Neural progenitor cell (in vitro differentiated cells): Measurements from ENCODE around the gene C1GALT1. TPM values are rescaled to one million over a fixed set of nuclear protein-coding genes. Genes with fewer than 3 reads are reported as not detected.

Source experiments
- DNase-seq: peaks from one replicate; pipeline ENCODE4 v3.0.0-alpha.2; 2016; ENCODE audit warnings: low spot score
- H2AFZ ChIP-seq: fragments of 200-600 bp; sonication (generic); replicated peaks from 2 replicates; pipeline ENCODE4 v1.6.1; 2016; ENCODE audit warnings: antibody characterized with exemption
- H3F3A ChIP-seq: fragments of 200-600 bp; sonication (generic); 2 replicates; pipeline ENCODE4 v1.6.1; 2016; ENCODE audit warnings: antibody characterized with exemption, low read depth
- H3K27ac ChIP-seq: fragments of 200-600 bp; sonication (generic); 2 replicates; pipeline ENCODE4 v1.5.1; 2016; ENCODE audit warnings: mild to moderate bottlenecking
- H3K27me3 ChIP-seq: fragments of 200-600 bp; sonication (generic); 2 replicates; pipeline ENCODE4 v1.6.1; 2016; ENCODE audit warnings: mild to moderate bottlenecking, moderate library complexity
- H3K36me3 ChIP-seq: fragments of 200-600 bp; sonication (generic); 2 replicates; pipeline ENCODE4 v1.5.1; 2016
- H3K4me1 ChIP-seq: fragments of 200-600 bp; sonication (generic); 2 replicates; pipeline ENCODE4 v1.6.1; 2016; ENCODE audit warnings: mixed run types
- H3K4me2 ChIP-seq: fragments of 200-600 bp; sonication (generic); 2 replicates; pipeline ENCODE4 v1.6.1; 2016
- H3K4me3 ChIP-seq: fragments of 200-600 bp; sonication (generic); 2 replicates; pipeline ENCODE4 v1.5.1; 2016
- H3K79me2 ChIP-seq: fragments of 200-600 bp; sonication (generic); 2 replicates; pipeline ENCODE4 v1.6.1; 2016; ENCODE audit warnings: low read depth
- H3K9ac ChIP-seq: fragments of 200-600 bp; sonication (generic); 2 replicates; pipeline ENCODE4 v1.6.1; 2016
- H3K9me3 ChIP-seq: fragments of 200-600 bp; sonication (generic); 2 replicates; pipeline ENCODE4 v1.5.1; 2016; ENCODE audit warnings: low read depth
- H4K20me1 ChIP-seq: fragments of 200-600 bp; sonication (generic); 2 replicates; pipeline ENCODE4 v1.6.1; 2016; ENCODE audit warnings: low read depth
- H3K27ac Mint-ChIP-seq: 3 replicates; pipeline ENCODE4 v1.8.0; 2021; ENCODE audit warnings: mixed read lengths
- H3K27me3 Mint-ChIP-seq: 2 replicates; pipeline ENCODE4 v1.8.0; 2022; ENCODE audit warnings: low read depth, mild to moderate bottlenecking, inconsistent platforms, moderate library complexity, mixed read lengths; ENCODE audit not compliant: insufficient read depth
- H3K36me3 Mint-ChIP-seq: 3 replicates; pipeline ENCODE4 v1.8.0; 2021; ENCODE audit warnings: mixed read lengths
- H3K4me1 Mint-ChIP-seq: 3 replicates; pipeline ENCODE4 v1.8.0; 2021; ENCODE audit warnings: mixed read lengths
- H3K4me3 Mint-ChIP-seq: 3 replicates; pipeline ENCODE4 v1.8.0; 2021; ENCODE audit warnings: mild to moderate bottlenecking, moderate library complexity, mixed read lengths
- H3K9me3 Mint-ChIP-seq: 3 replicates; pipeline ENCODE4 v1.8.0; 2020; ENCODE audit warnings: mixed read lengths
- CTCF ChIP-seq: fragments of 200-600 bp; sonication (generic); IDR thresholded peaks from 2 replicates; pipeline ENCODE4 v1.5.1; 2017; ENCODE audit warnings: antibody characterized with exemption, mild to moderate bottlenecking
- EZH2 ChIP-seq: fragments of 200-600 bp; sonication (generic); IDR thresholded peaks from 2 replicates; pipeline ENCODE4 v1.6.1; 2017; ENCODE audit warnings: antibody characterized with exemption, mild to moderate bottlenecking, moderate library complexity
- EZH2phosphoT487 ChIP-seq: fragments of 200-600 bp; sonication (generic); IDR thresholded peaks from 2 replicates; pipeline ENCODE4 v1.6.1; 2017; ENCODE audit warnings: antibody characterized with exemption
- total RNA-seq: library from RNA; depleted of rRNA; stranded (reverse); fragments of >200 nt; gene quantifications from 2 replicates; pipeline ENCODE4 v1.2.3, GENCODE V29; 2015; ENCODE audit warnings: low replicate concordance

The C1GALT1 gene
- total RNA-seq, 1 donor from 2014 or later = 59.2 TPM

GRCh38 chr7:7164591-7164990 lies 17.8 kb upstream of the C1GALT1 start:
- Histone ChIP-seq H3F3A (no peaks in the 10 kb centered on the region), H3K9ac (no peak overlapping the region), H3K36me3 (no peaks in the 10 kb centered on the region), H3K79me2 (no peaks in the 10 kb centered on the region), H4K20me1 (no peaks in the 10 kb centered on the region), H3K27ac (no peak overlapping the region), H3K4me1 (no peaks in the 10 kb centered on the region), H3K9me3 (no peaks in the 10 kb centered on the region), H3K27me3 (no peaks in the 10 kb centered on the region), H2AFZ (no peak overlapping the region), H3K4me2 (no peak overlapping the region), H3K4me3 (no peak overlapping the region)
- H3K4me1 Mint-ChIP-seq = no peaks in the 10 kb centered on the region
- no peak overlapping the region for H3K27ac Mint-ChIP-seq
- H3K4me3 Mint-ChIP-seq = no peak overlapping the region
- H3K9me3 Mint-ChIP-seq = no peaks in the 10 kb centered on the region
- H3K27me3 Mint-ChIP-seq = no peaks in the 10 kb centered on the region
- no peak for DNase-seq
- no peaks in the 10 kb centered on the region for H3K36me3 Mint-ChIP-seq
- no peak for TF ChIP-seq EZH2phosphoT487
- TF ChIP-seq EZH2 = no peak
- no peak for TF ChIP-seq CTCF

- Histone ChIP-seq H2AFZ (no peak overlapping the region), H3K9me3 (no peaks in the 10 kb centered on the region), H3K27ac (no peak overlapping the region), H3K9ac (no peak overlapping the region), H3K27me3 (no peaks in the 10 kb centered on the region), H3K4me3 (no peak overlapping the region), H3K4me1 (no peaks in the 10 kb centered on the region), H3K36me3 (no peaks in the 10 kb centered on the region), H3F3A (no peaks in the 10 kb centered on the region), H4K20me1 (no peaks in the 10 kb centered on the region), H3K79me2 (no peaks in the 10 kb centered on the region), H3K4me2 (no peak overlapping the region)
- Mint-ChIP-seq H3K4me3 (no peak overlapping the region), H3K4me1 (no peaks in the 10 kb centered on the region), H3K36me3 (no peaks in the 10 kb centered on the region), H3K27me3 (no peaks in the 10 kb centered on the region), H3K27ac (no peak overlapping the region), H3K9me3 (no peaks in the 10 kb centered on the region)
- TF ChIP-seq CTCF (no peak), EZH2 (no peak), EZH2phosphoT487 (no peak)
- DNase-seq = no peak
These were observed 17.0 kb upstream of the C1GALT1 start for GRCh38 chr7:7165372-7165771.

GRCh38 chr7:7166318-7166717 lies 16.0 kb upstream of the C1GALT1 start:
- Histone ChIP-seq H3K36me3 (no peaks in the 10 kb centered on the region), H4K20me1 (no peaks in the 10 kb centered on the region), H3K4me2 (no peak overlapping the region), H3K27ac (no peak overlapping the region), H3K27me3 (no peaks in the 10 kb centered on the region), H3K4me3 (no peak overlapping the region), H2AFZ (no peak overlapping the region), H3K79me2 (no peaks in the 10 kb centered on the region), H3K9ac (no peak overlapping the region), H3K4me1 (no peaks in the 10 kb centered on the region), H3F3A (no peaks in the 10 kb centered on the region), H3K9me3 (peaks cover 4% of the 10 kb centered on the region)
- Mint-ChIP-seq H3K27me3 (no peaks in the 10 kb centered on the region), H3K4me1 (no peaks in the 10 kb centered on the region), H3K36me3 (no peaks in the 10 kb centered on the region), H3K27ac (no peak overlapping the region), H3K9me3 (peaks cover 4% of the 10 kb centered on the region), H3K4me3 (no peak overlapping the region)
- no peak for TF ChIP-seq EZH2phosphoT487
- TF ChIP-seq EZH2 = no peak
- DNase-seq = no peak

- no peak overlapping the region for H2AFZ ChIP-seq
- H3K27me3 ChIP-seq = no peaks in the 10 kb centered on the region
- H3K9me3 ChIP-seq = peaks cover 4% of the 10 kb centered on the region
- DNase-seq = no peak
- no peak overlapping the region for H3K27ac Mint-ChIP-seq
- TF ChIP-seq EZH2 = no peak
- TF ChIP-seq EZH2phosphoT487 = no peak
- TF ChIP-seq CTCF = no peak
- H3K4me3 ChIP-seq = no peak overlapping the region
- H3K36me3 Mint-ChIP-seq = no peaks in the 10 kb centered on the region
- H3F3A ChIP-seq = no peaks in the 10 kb centered on the region
- peaks cover 4% of the 10 kb centered on the region for H3K9me3 Mint-ChIP-seq
- H3K27me3 Mint-ChIP-seq = peaks cover 2% of the 10 kb centered on the region
- H4K20me1 ChIP-seq = no peaks in the 10 kb centered on the region
- H3K4me1 Mint-ChIP-seq = no peaks in the 10 kb centered on the region
- no peak overlapping the region for H3K4me3 Mint-ChIP-seq
- H3K4me2 ChIP-seq = no peak overlapping the region
- no peak overlapping the region for H3K9ac ChIP-seq
- H3K36me3 ChIP-seq = no peaks in the 10 kb centered on the region
- no peak overlapping the region for H3K27ac ChIP-seq
- no peaks in the 10 kb centered on the region for H3K4me1 ChIP-seq
- no peaks in the 10 kb centered on the region for H3K79me2 ChIP-seq
These were observed 13.0 kb upstream of the C1GALT1 start for GRCh38 chr7:7169296-7169695.
